ENCODE results near the gene SIAH3.
"Not testable (repeated sequence)": the region's sequence is repeated elsewhere in the genome, so short reads cannot be mapped to it uniquely, and the experiment has no call there.

SIAH3 gene, protein sequence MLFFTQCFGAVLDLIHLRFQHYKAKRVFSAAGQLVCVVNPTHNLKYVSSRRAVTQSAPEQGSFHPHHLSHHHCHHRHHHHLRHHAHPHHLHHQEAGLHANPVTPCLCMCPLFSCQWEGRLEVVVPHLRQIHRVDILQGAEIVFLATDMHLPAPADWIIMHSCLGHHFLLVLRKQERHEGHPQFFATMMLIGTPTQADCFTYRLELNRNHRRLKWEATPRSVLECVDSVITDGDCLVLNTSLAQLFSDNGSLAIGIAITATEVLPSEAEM

DNA sequence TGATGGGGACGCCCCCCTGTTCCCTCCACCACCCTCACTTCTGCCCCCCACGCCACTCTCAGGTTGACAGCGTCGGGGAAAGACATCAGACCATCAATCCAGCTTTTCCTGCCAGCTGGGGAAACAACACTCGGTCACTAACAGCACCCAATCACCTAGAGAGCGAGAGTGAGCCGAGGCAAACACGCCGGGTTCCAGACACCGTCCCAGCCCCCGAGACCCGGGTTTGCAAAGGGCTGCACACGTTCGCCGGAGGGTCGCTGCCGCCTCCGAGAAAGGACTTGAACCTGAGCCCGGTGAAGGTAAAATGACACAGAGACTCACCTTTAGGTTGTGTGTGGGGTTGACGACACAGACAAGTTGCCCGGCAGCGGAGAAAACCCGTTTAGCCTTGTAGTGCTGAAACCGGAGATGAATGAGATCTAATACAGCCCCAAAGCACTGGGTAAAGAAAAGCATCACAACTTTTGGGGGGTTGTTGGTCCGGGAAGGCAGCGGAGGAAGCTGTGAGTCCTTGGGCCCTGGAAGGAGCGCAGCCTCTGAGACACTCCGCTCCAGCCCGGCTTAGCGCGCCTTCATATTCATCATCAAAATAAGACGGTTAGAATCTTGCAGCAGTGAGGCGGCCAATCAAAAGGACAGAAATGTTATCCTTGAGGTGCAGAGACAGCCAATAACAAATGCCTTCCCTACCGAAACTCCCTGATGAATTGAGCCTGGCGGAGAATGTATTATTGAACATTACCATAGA lies at the start of gene SIAH3:
SIAH3 (minus strand) TSS at position 583 of the 751 bp plus-strand sequence; CDS start at position 459, 124 bp downstream.
- DNase-seq (ENCODE audit: low read depth), result no peak

- no peak for DNase-seq (ENCODE audit: low read depth)
Measured at GRCh38 chr13:45899406-45899805, 47.9 kb upstream of the SIAH3 start.

- DNase-seq (ENCODE audit: low read depth), result no peak
Measured at GRCh38 chr13:45897562-45897961, 46.0 kb upstream of the SIAH3 start.

DNA sequence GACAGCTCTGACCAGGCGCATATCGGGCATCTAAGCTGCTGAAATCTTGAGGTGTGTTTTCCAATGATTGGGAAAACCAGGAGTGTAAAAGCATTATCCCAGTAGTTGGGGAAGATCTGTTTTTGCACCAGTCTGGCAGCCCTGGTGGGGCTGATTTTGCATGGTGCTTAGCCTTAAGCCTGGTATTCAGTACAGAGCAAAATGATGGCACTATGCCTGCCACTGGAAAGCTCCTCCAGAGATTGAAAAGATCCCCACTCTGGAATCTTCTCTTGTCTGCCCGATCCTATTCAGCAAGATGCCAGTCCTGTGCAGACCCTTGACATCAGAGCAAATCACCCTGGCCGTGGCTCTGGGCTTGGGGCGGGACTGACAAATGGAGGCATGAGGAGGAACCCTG lies 44.7 kb upstream of the SIAH3 start:
- DNase-seq (ENCODE audit: low read depth), result no peak

DNA sequence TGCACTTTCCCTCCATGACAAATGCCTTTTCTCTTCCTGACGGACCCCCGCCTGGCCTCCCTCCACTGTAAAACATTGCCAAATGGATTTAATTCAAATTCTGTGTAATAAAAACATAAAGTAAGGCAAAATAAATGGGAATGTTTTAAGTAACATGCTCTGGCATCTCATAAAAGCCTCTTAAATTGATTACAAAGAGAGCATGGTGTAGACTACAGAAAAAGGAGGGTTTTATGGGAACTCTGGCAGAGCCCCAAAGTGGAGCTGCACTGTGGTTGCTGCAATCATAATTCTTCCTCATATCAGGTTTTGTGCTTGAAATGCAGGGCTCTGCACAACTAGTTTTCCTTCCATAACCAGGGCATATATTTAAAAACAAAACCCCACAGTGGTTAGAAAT lies 44.3 kb upstream of the SIAH3 start:
- no peak for DNase-seq (ENCODE audit: low read depth)

GRCh38 chr13:45892513-45892912 lies 41.0 kb upstream of the SIAH3 start:
- no peak for DNase-seq (ENCODE audit: low read depth)

DNA sequence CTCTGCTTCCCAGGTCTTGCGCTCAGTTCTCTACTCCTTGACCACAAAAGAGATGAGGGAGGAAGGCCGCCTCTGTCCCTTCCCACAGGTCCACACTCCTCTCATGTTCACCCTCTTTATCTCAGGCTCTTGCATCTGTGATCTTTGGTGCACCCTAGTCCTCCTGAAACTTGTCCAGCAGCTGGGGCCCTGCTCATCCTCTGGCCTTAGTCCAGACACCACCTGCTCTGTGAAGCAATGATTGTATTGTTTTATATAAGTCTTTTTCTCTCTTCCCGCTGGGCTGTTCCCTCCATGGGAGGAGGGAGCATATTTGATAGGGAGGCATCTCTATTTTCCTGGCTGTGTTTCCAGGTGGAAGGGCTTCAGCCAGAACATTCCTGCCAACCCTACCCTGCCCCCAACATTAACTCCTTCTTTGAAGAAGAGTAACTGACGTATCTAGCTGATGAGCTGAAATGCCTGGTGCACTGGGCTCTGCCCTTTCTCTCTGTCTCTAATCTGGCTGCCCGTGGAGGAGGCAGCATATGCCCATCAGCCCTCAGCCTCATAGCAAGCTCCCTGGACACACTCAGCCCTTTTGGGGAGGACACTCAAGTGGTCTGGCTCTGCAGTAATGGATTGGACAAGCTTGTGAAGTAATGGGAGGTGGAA lies 38.2 kb upstream of the SIAH3 start:
- DNase-seq (ENCODE audit: low read depth), result no peak

DNA sequence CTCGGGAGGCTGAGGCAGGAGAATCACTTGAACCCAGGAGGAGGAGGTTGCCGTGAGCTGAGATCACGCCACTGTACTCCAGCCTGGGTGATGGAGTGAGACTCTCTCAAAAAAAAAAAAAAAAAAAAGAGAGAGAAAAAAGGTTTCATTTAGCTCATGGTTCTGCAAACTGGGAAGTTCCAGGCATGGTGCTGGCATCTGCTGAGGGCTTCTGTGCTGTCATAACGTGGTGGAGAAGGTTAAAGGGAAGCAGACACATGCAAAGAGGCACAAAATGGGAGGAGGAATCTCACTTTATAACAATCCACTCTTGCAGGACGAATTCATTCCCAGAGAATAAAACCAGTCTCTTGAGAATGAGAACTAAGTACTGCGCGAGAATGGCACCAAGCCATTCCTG lies 34.9 kb upstream of the SIAH3 start:
- DNase-seq (ENCODE audit: low read depth), result no peak

DNA sequence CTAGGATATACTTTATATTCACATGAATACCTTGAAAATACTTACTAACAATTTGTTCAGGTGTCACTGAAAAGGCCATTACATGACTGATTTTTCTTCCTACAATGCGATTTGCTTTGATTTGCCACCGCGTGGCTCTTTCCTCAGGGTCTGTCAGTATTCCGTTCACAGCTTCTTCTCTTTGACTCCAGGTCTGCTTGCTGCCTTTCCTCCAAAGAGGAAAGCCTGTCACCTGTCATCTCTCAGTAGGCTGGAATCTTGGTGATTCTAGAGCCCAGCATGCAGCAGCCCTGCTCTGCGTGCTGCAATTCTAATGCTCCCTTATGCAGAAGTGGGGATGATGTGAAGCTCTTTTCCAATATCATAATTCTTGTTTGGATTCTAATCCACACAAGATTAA lies 33.6 kb upstream of the SIAH3 start:
- DNase-seq (ENCODE audit: low read depth), result no peak

GRCh38 chr13:45882626-45883025 lies 31.1 kb upstream of the SIAH3 start:
- DNase-seq (ENCODE audit: low read depth), result no peak

GRCh38 chr13:45881353-45881752 lies 29.8 kb upstream of the SIAH3 start:
- no peak for DNase-seq (ENCODE audit: low read depth)

DNA sequence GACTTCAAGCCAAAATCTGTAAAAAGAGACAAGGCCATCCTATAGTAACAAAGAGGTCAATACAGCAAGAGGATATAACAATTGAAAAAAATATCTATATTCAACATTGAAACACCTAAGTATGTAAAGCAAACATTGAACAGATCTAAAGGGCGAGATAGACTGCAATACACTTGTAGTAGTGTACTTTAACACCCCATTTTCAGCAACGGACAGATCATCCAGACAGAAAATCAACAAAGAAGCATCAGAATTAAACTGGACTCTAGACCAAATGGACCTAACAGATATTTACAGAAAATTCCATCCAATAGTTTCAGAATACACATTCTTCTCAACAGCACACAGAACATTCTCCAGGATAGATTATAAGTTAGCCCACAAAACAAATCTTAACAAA lies 28.7 kb upstream of the SIAH3 start:
- DNase-seq (ENCODE audit: low read depth), result no peak

DNA sequence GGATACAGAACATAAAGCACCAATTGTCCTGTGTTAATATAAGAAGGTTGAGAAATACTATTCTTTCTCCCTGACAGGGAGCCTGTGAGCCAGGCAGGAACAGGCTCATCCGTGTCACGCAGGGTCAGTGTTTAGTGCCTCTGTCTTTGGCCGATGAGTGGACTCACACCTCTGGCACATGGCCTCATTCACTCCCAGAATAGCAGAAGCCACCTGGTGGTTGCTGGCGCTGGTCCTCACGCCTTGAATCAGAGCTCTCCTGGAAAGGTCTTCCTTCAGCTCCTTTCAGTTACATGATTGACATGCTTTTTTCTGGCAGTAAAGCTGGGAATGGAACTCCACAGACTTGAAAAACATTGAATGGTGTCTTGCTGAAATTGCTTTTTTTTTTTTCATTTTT lies 28.1 kb upstream of the SIAH3 start:
- DNase-seq (ENCODE audit: low read depth), result no peak

DNA sequence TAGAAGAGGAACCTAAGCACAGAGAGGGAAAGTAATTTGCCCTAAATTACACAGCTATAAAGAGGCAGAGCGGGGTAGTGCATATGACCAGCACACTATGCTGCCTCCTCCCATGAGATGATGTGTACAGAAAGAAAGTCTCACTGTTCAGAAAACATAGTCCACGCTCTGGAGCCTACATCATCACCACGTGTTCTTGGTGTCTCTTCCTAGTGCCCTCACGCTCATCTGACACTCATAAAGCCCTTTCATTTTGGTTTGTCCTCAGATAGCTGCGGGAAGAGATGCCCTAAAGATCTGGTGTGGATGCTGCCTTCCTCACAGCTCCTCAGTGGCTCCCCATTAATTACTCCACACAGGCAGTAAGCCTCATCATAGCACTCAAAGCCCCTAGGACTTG lies 27.4 kb upstream of the SIAH3 start:
- no peak for DNase-seq (ENCODE audit: low read depth)

DNA sequence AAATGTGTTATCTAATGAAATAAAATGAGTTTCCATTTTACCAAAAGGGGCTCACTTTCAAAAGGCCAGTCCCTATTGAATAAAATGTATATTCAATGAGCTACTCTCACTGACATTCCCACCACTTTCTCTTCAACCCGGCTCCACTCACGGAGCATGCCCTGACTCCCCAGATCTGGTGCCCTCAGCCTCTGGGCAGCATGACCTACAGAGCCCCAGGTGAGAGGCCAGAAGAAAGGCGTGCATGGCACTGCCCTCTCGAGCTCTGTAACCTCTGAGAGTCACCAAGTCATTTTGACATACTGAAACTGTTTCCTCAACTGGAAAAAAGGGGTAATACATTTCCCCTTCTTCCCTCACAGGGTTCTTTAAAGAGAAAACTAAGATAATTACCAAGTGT lies 25.2 kb upstream of the SIAH3 start:
- DNase-seq (ENCODE audit: low read depth), result no peak

GRCh38 chr13:45875951-45876350 lies 24.4 kb upstream of the SIAH3 start:
- no peak for DNase-seq (ENCODE audit: low read depth)

- no peak for DNase-seq (ENCODE audit: low read depth)
Measured at GRCh38 chr13:45873491-45874325, 22.2 kb upstream of the SIAH3 start.

DNA sequence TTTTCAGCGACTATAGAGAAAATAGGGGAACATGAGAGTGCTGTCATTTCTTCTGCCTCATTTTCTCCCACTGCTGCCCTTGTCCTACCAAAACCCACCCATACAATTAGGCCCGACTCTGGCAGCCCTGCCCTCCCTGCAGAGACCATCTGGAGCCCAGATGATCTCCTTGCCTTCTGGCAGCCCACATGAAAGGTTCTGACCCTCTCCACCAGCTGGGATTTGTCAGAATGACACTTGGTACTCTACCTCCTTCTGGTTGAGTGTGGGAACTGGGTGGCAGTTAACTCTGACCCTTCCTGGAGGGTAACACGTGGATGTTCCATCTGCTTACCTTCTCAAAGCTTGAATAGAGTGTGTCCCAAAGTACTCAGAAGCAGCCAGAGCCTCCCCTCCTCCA lies 21.0 kb upstream of the SIAH3 start:
- no peak for DNase-seq (ENCODE audit: low read depth)

DNA sequence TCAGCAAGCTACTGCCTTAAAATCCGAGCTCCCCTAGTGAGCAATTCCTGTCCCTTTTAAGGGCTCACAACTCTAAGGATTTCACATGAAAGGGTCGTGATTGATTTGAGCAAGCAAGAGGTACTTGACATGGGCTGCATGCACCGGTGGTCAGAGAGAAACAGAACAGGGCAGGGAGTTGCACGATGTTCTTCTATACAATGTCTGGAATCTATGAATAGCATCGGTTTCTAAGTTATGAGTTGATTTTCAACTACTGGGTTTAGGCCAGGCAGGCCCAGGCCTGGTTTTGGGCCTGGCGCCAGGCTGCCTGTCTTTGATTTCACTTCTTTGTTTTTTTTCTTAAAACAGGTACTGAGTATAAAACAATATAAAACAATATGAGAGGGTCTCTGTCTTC lies 19.6 kb upstream of the SIAH3 start:
- not testable (repeated sequence) for DNase-seq (ENCODE audit: low read depth)

DNA sequence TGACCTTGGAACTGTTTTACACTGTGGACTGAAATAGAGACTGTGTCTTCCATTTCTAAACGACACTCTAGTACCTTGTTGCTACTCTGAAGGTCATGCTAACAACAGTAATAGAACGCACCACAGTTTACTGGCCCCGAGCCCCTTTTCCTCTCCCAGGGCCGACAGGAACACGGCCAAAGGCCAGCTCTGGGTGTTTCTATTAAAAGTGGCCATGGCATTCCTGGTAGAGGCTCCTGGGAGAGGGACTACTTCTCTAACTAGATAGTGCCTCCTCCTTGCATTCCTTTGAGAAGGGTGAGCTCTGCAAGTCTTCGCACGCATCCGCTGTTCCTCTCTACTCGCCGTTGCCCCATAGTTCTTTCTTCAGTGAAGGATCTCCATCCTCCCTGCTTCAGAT lies 18.7 kb upstream of the SIAH3 start:
- DNase-seq (ENCODE audit: low read depth), result no peak

- no peak for DNase-seq (ENCODE audit: low read depth)
Measured at GRCh38 chr13:45865414-45865813, 13.9 kb upstream of the SIAH3 start.
